Measurements from ENCODE around the gene EVC.

EVC gene

GRCh38 chr4:5746250-5746649, 35.2 kb downstream of the EVC start:
- TF ChIP-seq CTCF (IDR thresholded peaks at IDR 0.05; ENCODE audit: borderline replicate concordance, insufficient read depth, low read depth, low read length): no peak
- H3K4me3 ChIP-seq (ENCODE audit: low read depth, low read length): no peak overlapping the region

GRCh38 chr4:5746829-5747737, 36.1 kb downstream of the EVC start:
- no peak overlapping the region for H3K4me3 ChIP-seq (ENCODE audit: low read depth, low read length)
- TF ChIP-seq CTCF (IDR thresholded peaks at IDR 0.05; ENCODE audit: borderline replicate concordance, insufficient read depth, low read depth, low read length): no peak

GRCh38 chr4:5747738-5748375, 36.9 kb downstream of the EVC start:
- no peak overlapping the region for H3K4me3 ChIP-seq (ENCODE audit: low read depth, low read length)
- no peak for TF ChIP-seq CTCF (IDR thresholded peaks at IDR 0.05; ENCODE audit: borderline replicate concordance, insufficient read depth, low read depth, low read length)

GRCh38 chr4:5749568-5749967, 38.6 kb downstream of the EVC start:
- H3K4me3 ChIP-seq (ENCODE audit: low read depth, low read length): no peak overlapping the region
- no peak for TF ChIP-seq CTCF (IDR thresholded peaks at IDR 0.05; ENCODE audit: borderline replicate concordance, insufficient read depth, low read depth, low read length)

- no peak for TF ChIP-seq CTCF (IDR thresholded peaks at IDR 0.05; ENCODE audit: borderline replicate concordance, insufficient read depth, low read depth, low read length)
- no peak overlapping the region for H3K4me3 ChIP-seq (ENCODE audit: low read depth, low read length)
Observed at GRCh38 chr4:5750052-5750945, 39.3 kb downstream of the EVC start.

- no peak for TF ChIP-seq CTCF (IDR thresholded peaks at IDR 0.05; ENCODE audit: borderline replicate concordance, insufficient read depth, low read depth, low read length)
- no peak overlapping the region for H3K4me3 ChIP-seq (ENCODE audit: low read depth, low read length)
Observed at GRCh38 chr4:5750946-5751665, 40.1 kb downstream of the EVC start.

All from GM12875 (cell line).